ENCODE results near the gene PODXL. TPM values are rescaled to one million over a fixed set of nuclear protein-coding genes. Genes with fewer than 3 reads are reported as not detected.

The PODXL gene
- 1 to 10 TPM; 1.6 TPM for total RNA-seq

DNA sequence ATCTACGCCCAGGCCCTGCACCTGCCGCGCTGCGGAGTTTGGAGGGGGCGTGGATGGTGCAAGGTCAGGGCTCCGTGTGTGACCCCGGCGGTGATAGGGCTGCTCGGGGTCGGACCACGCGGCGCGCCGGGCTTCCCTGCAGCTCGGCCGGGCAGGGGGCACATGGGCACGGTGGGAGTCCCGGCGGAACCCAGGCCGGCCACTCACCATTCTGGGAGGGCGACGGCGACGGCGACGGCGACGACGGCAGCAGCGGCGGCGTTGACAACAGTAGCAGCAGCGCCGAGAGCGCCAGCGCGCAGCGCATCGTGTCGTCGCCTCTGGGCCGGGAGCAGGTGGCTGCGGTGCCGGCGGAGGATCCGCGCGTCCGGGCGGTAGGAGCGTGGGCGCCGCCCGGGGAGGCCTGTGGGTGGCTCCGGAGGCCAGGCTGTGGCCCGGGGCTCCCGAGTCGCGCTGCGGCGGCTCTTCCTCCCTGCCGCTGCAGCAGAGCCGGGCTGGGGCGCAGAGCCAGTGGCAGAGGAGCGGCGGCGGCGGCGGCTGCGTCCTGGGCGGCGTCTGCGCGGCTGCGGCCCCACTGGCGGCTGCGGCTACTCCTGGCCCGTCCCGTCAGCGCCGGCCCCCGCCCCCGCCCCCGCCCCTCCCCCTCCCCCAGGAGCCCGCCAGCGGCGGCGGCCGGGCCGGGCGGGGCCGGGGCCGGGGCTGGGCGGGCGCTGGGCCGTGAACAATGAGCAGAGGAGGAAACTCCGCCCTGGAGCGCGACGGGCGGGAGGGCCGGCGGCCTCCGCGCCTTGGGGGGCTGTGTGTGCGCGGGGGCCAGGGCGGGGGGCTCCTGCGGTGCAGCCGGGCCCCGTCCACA, at the start of gene PODXL:
TSS of gene PODXL (minus strand) at position 576 of the 856 bp plus-strand sequence. CDS start at position 307, 269 bp downstream.
- no peaks in the 10 kb centered on the region for H3K36me3 Mint-ChIP-seq (ENCODE audit: low read depth)
- POLR2A ChIA-PET: no interaction called here
- H3K4me1 Mint-ChIP-seq: peaks cover 10% of the 10 kb centered on the region
- peak within 1 kb of the TSS; percentile 67 for H3K4me3 Mint-ChIP-seq
- H3K9me3 Mint-ChIP-seq: no peaks in the 10 kb centered on the region
- DNase-seq: peak; percentile 73
- H3K27me3 Mint-ChIP-seq: peaks cover 52% of the 10 kb centered on the region
- H3K27ac Mint-ChIP-seq: no peak within 1 kb of the TSS
- CTCF ChIA-PET: no interaction called here

DNA sequence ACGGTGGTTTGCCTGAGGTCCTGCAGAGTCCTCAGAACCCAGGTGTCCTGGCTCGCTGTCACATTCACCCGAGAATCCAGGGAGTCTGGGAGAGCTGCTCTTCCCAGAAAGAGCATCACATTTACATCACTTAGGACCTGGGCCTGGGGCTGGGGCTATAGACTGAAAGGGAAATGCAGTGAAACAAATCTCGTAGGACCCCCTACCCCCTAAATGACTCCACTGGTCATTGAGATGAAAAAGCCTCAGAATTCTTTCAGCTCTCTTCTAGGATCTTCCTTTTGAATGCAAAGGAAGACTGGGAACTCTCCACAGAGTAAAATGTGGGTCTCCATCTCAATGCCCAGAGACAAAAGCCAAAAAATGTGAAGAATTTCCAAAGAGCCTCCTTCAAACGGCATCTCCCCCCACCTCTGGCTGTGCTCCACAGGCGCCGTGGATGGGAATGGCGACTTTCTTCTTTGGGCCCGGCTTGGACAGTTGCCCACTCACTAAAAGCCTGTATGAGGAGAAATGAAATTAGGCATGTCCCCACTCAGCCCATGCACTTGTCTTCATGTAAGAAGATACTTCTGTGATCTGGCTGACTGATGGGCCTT, 49.0 kb upstream of the PODXL start:
- CTCF ChIA-PET: no interaction called here
- Mint-ChIP-seq H3K9me3 (no peaks in the 10 kb centered on the region), H3K4me3 (no peak overlapping the region), H3K4me1 (peaks cover 6% of the 10 kb centered on the region), H3K27ac (no peak overlapping the region), H3K27me3 (peaks cover 28% of the 10 kb centered on the region), H3K36me3 (ENCODE audit: low read depth) (no peaks in the 10 kb centered on the region)
- DNase-seq: no peak
- POLR2A ChIA-PET: no interaction called here

DNA sequence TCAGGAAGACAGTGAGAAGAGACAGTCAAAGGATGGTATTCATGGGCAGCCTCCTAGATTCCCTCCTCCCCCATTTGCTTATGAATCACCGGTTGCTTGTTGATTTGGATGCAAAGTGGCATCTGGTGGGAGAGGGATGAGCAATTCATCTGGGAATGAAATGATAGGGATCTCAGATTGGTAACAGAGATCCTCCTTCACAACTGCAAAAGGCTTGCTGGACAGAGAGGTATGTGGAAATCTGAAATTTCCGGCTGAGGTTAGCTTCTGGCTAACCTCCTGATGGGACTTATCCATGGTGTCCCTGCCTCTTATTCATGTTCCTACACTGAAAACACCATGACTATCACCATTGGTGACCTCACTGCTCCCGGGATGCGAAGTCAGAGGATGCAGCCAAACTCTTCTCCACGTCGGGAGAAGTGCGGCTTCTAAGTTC, 48.4 kb upstream of the PODXL start:
- H3K9me3 Mint-ChIP-seq: no peaks in the 10 kb centered on the region
- H3K4me3 Mint-ChIP-seq: no peak overlapping the region
- H3K27me3 Mint-ChIP-seq: peaks cover 28% of the 10 kb centered on the region
- no peak overlapping the region for H3K27ac Mint-ChIP-seq
- POLR2A ChIA-PET: no interaction called here
- no peaks in the 10 kb centered on the region for H3K36me3 Mint-ChIP-seq (ENCODE audit: low read depth)
- CTCF ChIA-PET: no interaction called here
- H3K4me1 Mint-ChIP-seq: peaks cover 6% of the 10 kb centered on the region
- DNase-seq: no peak

DNA sequence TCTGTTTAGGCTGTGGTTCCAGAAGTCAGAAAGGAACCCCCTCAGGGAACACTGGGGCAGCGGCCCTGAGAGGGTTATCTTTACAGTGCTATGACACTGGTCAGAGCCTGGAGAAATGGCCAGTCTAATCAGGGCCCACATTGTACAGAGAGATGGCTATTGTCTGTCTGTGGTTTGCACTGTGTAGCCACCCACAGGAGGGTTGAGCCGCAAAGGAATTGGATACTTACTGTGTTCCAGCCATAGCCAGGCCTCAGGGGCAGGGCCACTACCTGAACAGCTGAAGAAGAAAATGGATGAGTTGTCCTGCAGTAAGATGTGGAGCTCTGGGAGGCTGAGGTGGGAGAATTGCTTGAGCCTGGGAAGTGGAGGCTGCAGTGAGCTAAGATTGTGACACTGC, 47.5 kb upstream of the PODXL start:
- peaks cover 28% of the 10 kb centered on the region for H3K27me3 Mint-ChIP-seq
- H3K27ac Mint-ChIP-seq: no peak overlapping the region
- no peaks in the 10 kb centered on the region for H3K9me3 Mint-ChIP-seq
- CTCF ChIA-PET: interaction anchor here (0.7 kb wide), 1 partner anchor 685 kb away, joined by 3 read pairs; no protein-coding TSS in a partner anchor
- peaks cover 6% of the 10 kb centered on the region for H3K4me1 Mint-ChIP-seq
- DNase-seq: no peak
- no peaks in the 10 kb centered on the region for H3K36me3 Mint-ChIP-seq (ENCODE audit: low read depth)
- H3K4me3 Mint-ChIP-seq: no peak overlapping the region
- POLR2A ChIA-PET: no interaction called here

DNA sequence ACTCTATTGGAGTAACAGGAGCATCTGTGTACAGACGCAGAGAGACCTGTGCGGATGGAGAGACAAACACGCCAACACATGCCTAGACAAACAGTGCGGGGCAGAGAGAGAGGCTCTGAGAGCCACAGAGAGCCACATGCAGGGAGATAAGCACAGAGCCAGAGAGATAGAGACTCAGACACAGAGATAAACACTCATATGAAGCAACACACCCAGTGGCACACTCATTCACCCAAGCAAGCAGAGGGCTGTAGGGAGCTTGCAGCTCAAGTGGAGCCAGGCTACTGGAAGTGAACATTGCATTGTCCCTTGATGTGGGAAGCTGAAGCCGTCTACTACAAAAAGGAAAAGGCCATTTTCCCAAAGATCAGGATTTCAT, 46.6 kb upstream of the PODXL start:
- CTCF ChIA-PET: no interaction called here
- no peak for DNase-seq
- no peak overlapping the region for H3K27ac Mint-ChIP-seq
- POLR2A ChIA-PET: no interaction called here
- no peak overlapping the region for H3K4me3 Mint-ChIP-seq
- H3K36me3 Mint-ChIP-seq (ENCODE audit: low read depth): no peaks in the 10 kb centered on the region
- peaks cover 28% of the 10 kb centered on the region for H3K27me3 Mint-ChIP-seq
- no peaks in the 10 kb centered on the region for H3K9me3 Mint-ChIP-seq
- H3K4me1 Mint-ChIP-seq: peaks cover 6% of the 10 kb centered on the region

DNA sequence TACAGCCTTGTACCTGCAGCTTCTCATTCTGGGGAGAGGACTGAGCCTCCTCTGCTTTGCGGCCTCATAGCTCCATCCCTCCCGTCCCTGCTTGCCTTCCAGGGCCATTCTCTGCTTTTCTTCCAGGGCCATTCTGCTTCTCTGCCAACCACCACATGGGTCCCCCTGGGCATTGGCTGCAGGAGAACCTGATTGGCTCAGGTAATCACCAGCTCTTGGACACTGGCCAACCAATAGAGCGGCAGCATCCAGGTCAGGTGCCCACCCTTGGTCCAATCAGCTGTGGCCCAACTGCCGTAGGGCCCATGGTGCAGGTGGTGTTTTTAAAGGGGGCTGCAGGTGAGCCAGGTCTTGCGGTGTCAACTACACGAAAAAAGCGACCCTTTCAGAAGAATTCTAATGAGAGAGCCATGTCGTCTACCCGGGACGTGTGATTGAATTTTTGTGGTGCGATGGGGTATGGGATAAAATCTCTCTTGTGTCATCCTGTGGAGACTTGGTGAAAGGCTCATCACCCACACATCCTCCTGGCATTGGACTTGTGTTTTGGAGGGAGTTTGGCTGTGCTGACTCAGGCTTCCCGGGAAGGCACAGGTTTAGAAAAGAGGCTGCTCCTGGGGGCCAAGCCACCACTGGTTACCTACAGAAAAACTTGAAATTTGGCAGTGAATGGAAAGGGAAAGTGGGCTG, 46.0 kb upstream of the PODXL start:
- Mint-ChIP-seq H3K27ac (no peak overlapping the region), H3K9me3 (no peaks in the 10 kb centered on the region), H3K4me1 (peaks cover 6% of the 10 kb centered on the region), H3K4me3 (no peak overlapping the region), H3K36me3 (ENCODE audit: low read depth) (no peaks in the 10 kb centered on the region), H3K27me3 (peaks cover 27% of the 10 kb centered on the region)
- ChIA-PET CTCF (interaction anchor here (0.5 kb wide), 1 partner anchor 1455 kb away, joined by 3 read pairs; no protein-coding TSS in a partner anchor), POLR2A (no interaction called here)
- no peak for DNase-seq

DNA sequence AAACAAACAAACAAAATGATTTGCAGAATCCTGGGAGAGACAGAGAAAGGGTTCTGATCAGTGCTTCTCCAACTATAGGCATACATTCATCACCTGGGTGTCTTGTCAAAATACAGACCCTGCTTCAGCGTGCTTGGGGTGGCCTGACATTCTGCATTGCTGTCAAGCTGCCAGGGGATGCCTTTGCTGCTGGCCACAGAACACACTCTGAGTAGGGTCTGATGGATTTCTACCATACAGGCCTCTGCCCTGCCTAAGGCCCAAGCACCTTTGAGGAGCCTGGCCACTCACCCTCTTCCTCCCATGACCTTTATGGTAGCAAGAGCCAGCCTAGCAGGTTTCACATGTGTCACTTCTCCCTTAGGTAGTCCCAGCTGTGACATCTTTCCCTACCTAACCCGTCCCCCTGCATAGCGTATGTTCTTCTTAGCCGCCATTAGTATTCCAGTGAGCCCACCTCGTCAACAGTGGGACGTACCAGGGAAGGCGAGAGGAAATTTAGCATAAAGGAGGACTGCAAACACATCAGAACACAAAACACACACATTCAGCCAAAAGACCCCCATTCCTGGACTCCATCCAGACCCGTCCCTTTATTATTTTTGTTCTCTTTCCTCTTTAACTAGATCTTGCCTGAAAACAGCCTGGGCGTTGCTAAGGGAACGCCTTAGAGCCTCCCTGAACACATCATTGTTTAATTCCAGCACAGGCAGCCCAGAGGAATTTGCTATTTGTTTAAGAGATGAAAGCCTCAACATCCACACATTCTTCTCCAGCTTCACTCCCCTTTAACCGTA, 43.9 kb upstream of the PODXL start:
- Mint-ChIP-seq H3K27me3 (peaks cover 14% of the 10 kb centered on the region), H3K4me1 (no peaks in the 10 kb centered on the region), H3K36me3 (ENCODE audit: low read depth) (no peaks in the 10 kb centered on the region), H3K27ac (no peak overlapping the region), H3K4me3 (no peak overlapping the region), H3K9me3 (no peaks in the 10 kb centered on the region)
- ChIA-PET POLR2A (no interaction called here), CTCF (no interaction called here)
- no peak for DNase-seq

DNA sequence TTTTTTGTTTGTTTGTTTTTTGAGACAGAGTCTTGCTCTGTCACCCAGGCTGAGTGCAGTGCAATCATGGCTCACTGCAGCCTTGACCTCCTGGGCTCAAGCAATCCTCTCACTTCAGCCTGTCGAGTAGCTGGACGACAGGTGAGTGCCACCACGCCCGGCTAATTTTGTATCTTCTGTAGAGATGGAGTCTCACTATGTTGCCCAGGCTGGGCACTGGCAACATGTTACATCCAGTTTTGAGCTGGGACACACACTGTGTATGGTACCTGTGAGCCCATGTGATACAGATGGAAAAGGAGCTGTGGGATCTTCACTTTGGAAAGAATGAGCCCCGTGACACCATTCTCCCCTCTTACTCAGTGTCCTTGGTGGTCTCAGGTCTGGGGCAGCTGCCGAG, 40.4 kb upstream of the PODXL start:
- H3K4me3 Mint-ChIP-seq: no peak overlapping the region
- no peaks in the 10 kb centered on the region for H3K4me1 Mint-ChIP-seq
- ChIA-PET POLR2A (no interaction called here), CTCF (no interaction called here)
- DNase-seq: no peak
- H3K27me3 Mint-ChIP-seq: peaks cover 2% of the 10 kb centered on the region
- H3K36me3 Mint-ChIP-seq (ENCODE audit: low read depth): no peaks in the 10 kb centered on the region
- no peaks in the 10 kb centered on the region for H3K9me3 Mint-ChIP-seq
- no peak overlapping the region for H3K27ac Mint-ChIP-seq

DNA sequence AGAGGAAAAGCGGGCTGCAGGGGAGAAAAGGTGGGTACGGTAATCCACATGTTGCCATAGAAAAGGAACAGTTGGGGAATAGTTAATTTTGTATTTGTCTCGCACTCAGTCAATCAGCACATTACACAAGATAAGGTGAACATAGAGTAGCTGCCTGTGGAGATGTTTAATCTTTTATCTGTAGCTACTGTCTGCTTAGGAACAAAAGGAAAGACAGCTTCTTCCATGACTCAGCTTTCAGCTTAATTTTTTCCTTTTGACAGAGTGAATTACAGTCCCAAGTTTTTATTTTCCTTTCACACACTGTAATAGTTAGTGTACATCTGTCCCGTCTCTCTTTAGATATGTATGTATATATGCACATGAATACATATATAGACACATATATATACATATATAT, 39.3 kb upstream of the PODXL start:
- H3K4me3 Mint-ChIP-seq: no peak overlapping the region
- H3K4me1 Mint-ChIP-seq: no peaks in the 10 kb centered on the region
- DNase-seq: no peak
- ChIA-PET CTCF (no interaction called here), POLR2A (no interaction called here)
- H3K27ac Mint-ChIP-seq: no peak overlapping the region
- H3K36me3 Mint-ChIP-seq (ENCODE audit: low read depth): no peaks in the 10 kb centered on the region
- peaks cover 4% of the 10 kb centered on the region for H3K27me3 Mint-ChIP-seq
- no peaks in the 10 kb centered on the region for H3K9me3 Mint-ChIP-seq

DNA sequence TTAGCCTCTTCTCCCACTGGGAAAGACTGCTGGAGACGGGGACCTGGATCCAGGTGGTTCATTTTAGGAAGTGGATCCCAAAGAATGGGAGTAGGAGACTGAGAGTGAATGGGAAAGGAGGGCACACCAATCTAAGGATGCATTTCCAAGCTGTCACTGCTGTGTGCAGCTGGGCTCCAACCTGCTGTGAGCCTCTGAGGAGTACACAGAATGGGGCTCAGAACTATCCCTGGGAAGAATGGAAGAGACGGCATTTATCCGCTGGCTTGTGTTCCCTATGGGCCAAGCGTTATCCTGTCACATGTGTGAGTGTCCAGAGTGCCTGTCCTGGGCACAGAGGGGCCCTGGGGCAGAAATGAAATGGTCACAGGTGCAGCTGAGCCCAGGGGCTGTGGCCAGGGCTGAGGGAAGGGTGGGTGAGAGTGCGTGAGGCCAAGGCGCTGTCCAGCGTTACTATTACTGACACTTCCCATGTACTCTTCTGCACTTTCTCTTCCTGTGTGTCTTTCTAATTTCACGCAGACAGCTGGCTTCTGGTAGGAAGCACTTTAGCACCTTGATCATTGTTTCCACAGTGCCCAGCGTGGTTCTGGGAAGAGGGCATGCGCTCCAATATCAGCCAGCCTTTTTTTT, 35.4 kb upstream of the PODXL start:
- H3K4me3 Mint-ChIP-seq: no peak overlapping the region
- H3K4me1 Mint-ChIP-seq: no peaks in the 10 kb centered on the region
- no peaks in the 10 kb centered on the region for H3K9me3 Mint-ChIP-seq
- CTCF ChIA-PET: no interaction called here
- no peak overlapping the region for H3K27ac Mint-ChIP-seq
- peaks cover 2% of the 10 kb centered on the region for H3K27me3 Mint-ChIP-seq
- no peak for DNase-seq
- H3K36me3 Mint-ChIP-seq (ENCODE audit: low read depth): no peaks in the 10 kb centered on the region
- POLR2A ChIA-PET: no interaction called here

DNA sequence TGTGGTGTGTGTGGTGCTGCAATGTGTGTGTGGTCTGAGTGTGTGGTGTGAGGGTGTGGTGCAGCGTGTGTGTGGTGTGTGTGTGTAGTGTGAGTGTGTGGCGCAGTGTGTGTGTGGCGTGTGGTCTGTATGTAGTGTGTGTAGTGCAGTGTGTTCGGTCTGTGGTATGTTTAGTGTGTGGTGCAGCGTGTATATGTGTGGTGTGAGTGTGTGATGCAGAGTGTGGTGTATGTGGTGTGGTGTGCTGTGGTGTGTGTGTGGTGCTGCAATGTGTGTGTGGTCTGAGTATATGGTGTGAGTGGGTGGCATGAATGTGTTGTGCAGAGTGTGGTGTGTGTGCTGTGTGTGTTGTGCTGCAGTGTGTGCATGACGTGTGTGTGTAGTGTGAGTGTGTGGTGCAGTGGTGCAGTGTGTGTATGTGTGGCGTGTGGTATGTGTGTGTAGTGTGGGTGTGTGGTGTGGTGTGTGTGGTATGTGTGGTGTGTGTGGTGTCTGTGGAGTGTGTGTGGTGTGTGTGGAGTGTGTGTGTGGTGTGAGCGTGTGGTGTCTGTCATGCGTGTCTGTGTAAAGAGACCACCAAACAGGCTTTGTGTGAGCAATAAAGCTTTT, 31.0 kb upstream of the PODXL start:
- no peak overlapping the region for H3K27ac Mint-ChIP-seq
- peaks cover 2% of the 10 kb centered on the region for H3K27me3 Mint-ChIP-seq
- H3K4me3 Mint-ChIP-seq: no peak overlapping the region
- H3K4me1 Mint-ChIP-seq: no peaks in the 10 kb centered on the region
- H3K9me3 Mint-ChIP-seq: no peaks in the 10 kb centered on the region
- ChIA-PET POLR2A (no interaction called here), CTCF (no interaction called here)
- no peaks in the 10 kb centered on the region for H3K36me3 Mint-ChIP-seq (ENCODE audit: low read depth)
- no peak for DNase-seq

DNA sequence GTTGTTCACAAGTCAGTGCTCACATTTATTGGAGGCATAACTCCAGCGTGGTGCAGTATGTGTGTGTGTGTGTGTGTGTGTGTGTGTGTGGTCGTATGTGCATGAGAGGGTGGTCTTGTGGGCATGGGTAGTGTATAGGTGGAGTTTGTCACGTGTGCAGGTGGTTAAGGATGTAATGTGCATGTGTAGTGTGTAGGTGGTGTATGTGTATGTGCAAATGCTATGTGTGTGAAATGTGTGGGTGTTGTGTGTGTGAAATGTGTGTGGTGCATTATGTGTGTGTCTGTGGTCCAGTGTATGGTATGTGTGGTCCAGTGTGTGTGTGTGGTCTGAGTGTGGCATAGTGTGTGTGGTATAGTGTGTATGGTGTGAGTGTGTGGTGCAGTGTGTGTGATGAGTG, 30.3 kb upstream of the PODXL start:
- Mint-ChIP-seq H3K27me3 (peaks cover 2% of the 10 kb centered on the region), H3K9me3 (no peaks in the 10 kb centered on the region), H3K36me3 (ENCODE audit: low read depth) (no peaks in the 10 kb centered on the region), H3K27ac (no peak overlapping the region), H3K4me1 (no peaks in the 10 kb centered on the region), H3K4me3 (no peak overlapping the region)
- no peak for DNase-seq
- ChIA-PET CTCF (no interaction called here), POLR2A (no interaction called here)
